ENCODE measurements around the gene NBPF6. TPM values are rescaled to one million over a fixed set of nuclear protein-coding genes. Genes with fewer than 3 reads are reported as not detected.
"Not testable (repeated sequence)": the region's sequence is repeated elsewhere in the genome, so short reads cannot be mapped to it uniquely, and the experiment has no call there.

NBPF6 gene
- total RNA-seq (not detected in 2 replicates), polyA plus RNA-seq (not detected in 2 replicates)

GRCh38 chr1:108450043-108450442 lies at the start of gene NBPF6:
TSS of gene NBPF6 (plus strand) at chr1:108450343. CDS start at chr1:108450602, 259 bp downstream.
- not testable (repeated sequence) for DNase-seq (ENCODE audit: low read depth in 1 of 2, low spot score in 1 of 2); H3K27ac ChIP-seq; H3K27me3 ChIP-seq; H3K36me3 ChIP-seq; H3K4me3 ChIP-seq; H3K4me1 ChIP-seq (ENCODE audit: low read depth); H3K9me3 ChIP-seq (ENCODE audit: low read depth)

GRCh38 chr1:108411098-108411833 lies 38.9 kb upstream of the NBPF6 start:
- H3K27me3 ChIP-seq; H3K9me3 ChIP-seq (ENCODE audit: low read depth); DNase-seq (ENCODE audit: low read depth in 1 of 2, low spot score in 1 of 2); H3K27ac ChIP-seq; H3K4me3 ChIP-seq; H3K36me3 ChIP-seq; H3K4me1 ChIP-seq (ENCODE audit: low read depth): not testable (repeated sequence)

GRCh38 chr1:108420129-108420528 lies 30.0 kb upstream of the NBPF6 start:
- not testable (repeated sequence) for DNase-seq (ENCODE audit: low read depth in 1 of 2, low spot score in 1 of 2); H3K4me3 ChIP-seq; H3K27ac ChIP-seq; H3K36me3 ChIP-seq; H3K27me3 ChIP-seq; H3K9me3 ChIP-seq (ENCODE audit: low read depth); H3K4me1 ChIP-seq (ENCODE audit: low read depth)

GRCh38 chr1:108421061-108421916 lies 28.9 kb upstream of the NBPF6 start:
- not testable (repeated sequence) for H3K9me3 ChIP-seq (ENCODE audit: low read depth); H3K4me1 ChIP-seq (ENCODE audit: low read depth); DNase-seq (ENCODE audit: low read depth in 1 of 2, low spot score in 1 of 2); H3K36me3 ChIP-seq; H3K4me3 ChIP-seq; H3K27ac ChIP-seq; H3K27me3 ChIP-seq

- not testable (repeated sequence) for H3K27me3 ChIP-seq; H3K27ac ChIP-seq; DNase-seq (ENCODE audit: low read depth in 1 of 2, low spot score in 1 of 2); H3K4me1 ChIP-seq (ENCODE audit: low read depth); H3K4me3 ChIP-seq; H3K36me3 ChIP-seq; H3K9me3 ChIP-seq (ENCODE audit: low read depth)
Observed at GRCh38 chr1:108426877-108427276, 23.3 kb upstream of the NBPF6 start.

- H3K27ac ChIP-seq; H3K36me3 ChIP-seq; H3K9me3 ChIP-seq (ENCODE audit: low read depth); H3K27me3 ChIP-seq; H3K4me3 ChIP-seq; H3K4me1 ChIP-seq (ENCODE audit: low read depth); DNase-seq (ENCODE audit: low read depth in 1 of 2, low spot score in 1 of 2): not testable (repeated sequence)
Observed at GRCh38 chr1:108432002-108432401, 18.1 kb upstream of the NBPF6 start.

GRCh38 chr1:108433404-108433803 lies 16.7 kb upstream of the NBPF6 start:
- H3K9me3 ChIP-seq (ENCODE audit: low read depth); H3K27me3 ChIP-seq; DNase-seq (ENCODE audit: low read depth in 1 of 2, low spot score in 1 of 2); H3K27ac ChIP-seq; H3K36me3 ChIP-seq; H3K4me1 ChIP-seq (ENCODE audit: low read depth); H3K4me3 ChIP-seq: not testable (repeated sequence)

- H3K4me3 ChIP-seq; H3K27ac ChIP-seq; H3K27me3 ChIP-seq; H3K9me3 ChIP-seq (ENCODE audit: low read depth); H3K36me3 ChIP-seq; DNase-seq (ENCODE audit: low read depth in 1 of 2, low spot score in 1 of 2); H3K4me1 ChIP-seq (ENCODE audit: low read depth): not testable (repeated sequence)
Observed at GRCh38 chr1:108438536-108438935, 11.6 kb upstream of the NBPF6 start.

- not testable (repeated sequence) for H3K9me3 ChIP-seq (ENCODE audit: low read depth); DNase-seq (ENCODE audit: low read depth in 1 of 2, low spot score in 1 of 2); H3K27me3 ChIP-seq; H3K36me3 ChIP-seq; H3K4me1 ChIP-seq (ENCODE audit: low read depth); H3K4me3 ChIP-seq; H3K27ac ChIP-seq
Observed at GRCh38 chr1:108454521-108454920, 4.4 kb downstream of the NBPF6 start.

GRCh38 chr1:108458661-108459060 lies 8.5 kb downstream of the NBPF6 start:
- not testable (repeated sequence) for H3K4me1 ChIP-seq (ENCODE audit: low read depth); H3K36me3 ChIP-seq; H3K27ac ChIP-seq; H3K9me3 ChIP-seq (ENCODE audit: low read depth); H3K4me3 ChIP-seq; H3K27me3 ChIP-seq; DNase-seq (ENCODE audit: low read depth in 1 of 2, low spot score in 1 of 2)

GRCh38 chr1:108461758-108462157 lies 11.6 kb downstream of the NBPF6 start:
- not testable (repeated sequence) for H3K4me1 ChIP-seq (ENCODE audit: low read depth); H3K9me3 ChIP-seq (ENCODE audit: low read depth); H3K36me3 ChIP-seq; H3K27me3 ChIP-seq; H3K4me3 ChIP-seq; H3K27ac ChIP-seq; DNase-seq (ENCODE audit: low read depth in 1 of 2, low spot score in 1 of 2)

- H3K4me1 ChIP-seq (ENCODE audit: low read depth); DNase-seq (ENCODE audit: low read depth in 1 of 2, low spot score in 1 of 2); H3K27me3 ChIP-seq; H3K4me3 ChIP-seq; H3K36me3 ChIP-seq; H3K27ac ChIP-seq; H3K9me3 ChIP-seq (ENCODE audit: low read depth): not testable (repeated sequence)
Observed at GRCh38 chr1:108463962-108464361, 13.8 kb downstream of the NBPF6 start.

- H3K36me3 ChIP-seq; H3K27me3 ChIP-seq; H3K9me3 ChIP-seq (ENCODE audit: low read depth); H3K4me3 ChIP-seq; H3K4me1 ChIP-seq (ENCODE audit: low read depth); DNase-seq (ENCODE audit: low read depth in 1 of 2, low spot score in 1 of 2); H3K27ac ChIP-seq: not testable (repeated sequence)
Observed at GRCh38 chr1:108466166-108466565, 16.0 kb downstream of the NBPF6 start.

GRCh38 chr1:108467155-108467554 lies 17.0 kb downstream of the NBPF6 start:
- not testable (repeated sequence) for H3K27me3 ChIP-seq

More at GRCh38 chr1:108467155-108467554, 17.0 kb downstream of the NBPF6 start:
- not testable (repeated sequence) for H3K4me3 ChIP-seq; H3K27ac ChIP-seq; H3K9me3 ChIP-seq (ENCODE audit: low read depth); H3K36me3 ChIP-seq; DNase-seq (ENCODE audit: low read depth in 1 of 2, low spot score in 1 of 2); H3K4me1 ChIP-seq (ENCODE audit: low read depth)

Measured in cardiac muscle cell (in vitro differentiated cells and primary cell).